Naive B cell (primary cell): ENCODE results near the gene DPH6. TPM values are rescaled to one million over a fixed set of nuclear protein-coding genes. Genes with fewer than 3 reads are reported as not detected.
"Not testable (repeated sequence)": the region's sequence is repeated elsewhere in the genome, so short reads cannot be mapped to it uniquely, and the experiment has no call there.

ENCODE experiments used
- ATAC-seq, 2 donors: fragments of 150-1000 bp; cut with Tn5 transposase; 2 replicates each; pipeline ENCODE4 v1.10.0; 2021; ENCODE audit warnings: low read depth in 2 of 2, mild to moderate bottlenecking in 2 of 2, moderate library complexity in 2 of 2
- DNase-seq: peaks from one replicate; pipeline ENCODE4 v3.0.0; 2022
- H3K27ac Mint-ChIP-seq, 6 donors: one replicate each; pipeline ENCODE4 v1.8.0; 2020 to 2022; ENCODE audit warnings: mild to moderate bottlenecking in 6 of 6, mixed read lengths in 6 of 6, moderate library complexity in 5 of 6, inconsistent platforms in 2 of 6
- H3K27me3 Mint-ChIP-seq, 3 donors: one replicate each; pipeline ENCODE4 v1.8.0; 2021 to 2022; ENCODE audit warnings: mixed read lengths in 3 of 3, mild to moderate bottlenecking in 1 of 3
- H3K36me3 Mint-ChIP-seq, 2 donors: one replicate each; pipeline ENCODE4 v1.8.0; 2020 to 2022; ENCODE audit warnings: mixed read lengths in 2 of 2, inconsistent platforms in 1 of 2, mild to moderate bottlenecking in 1 of 2
- H3K4me1 Mint-ChIP-seq, 3 donors: one replicate each; pipeline ENCODE4 v1.8.0; 2020 to 2022; ENCODE audit warnings: mixed read lengths in 3 of 3, inconsistent platforms in 1 of 3, mild to moderate bottlenecking in 1 of 3, moderate library complexity in 1 of 3
- H3K4me3 Mint-ChIP-seq, 8 donors: one replicate each; pipeline ENCODE4 v1.8.0; 2020 to 2022; ENCODE audit warnings: mild to moderate bottlenecking in 8 of 8, mixed read lengths in 8 of 8, moderate library complexity in 8 of 8, inconsistent platforms in 2 of 8
- H3K9me3 Mint-ChIP-seq, 7 donors: one replicate each; pipeline ENCODE4 v1.8.0; 2020 to 2022; ENCODE audit warnings: mixed read lengths in 7 of 7, mild to moderate bottlenecking in 5 of 7, inconsistent platforms in 2 of 7, moderate library complexity in 1 of 7
- polyA plus RNA-seq, 6 donors: library from polyadenylated mRNA; unstranded; fragments of 300-500 nt; fragmentation: Illumina TruSeq; gene quantifications; one replicate each; pipeline ENCODE4 v1.2.3, GENCODE V29; 2021; ENCODE audit warnings: low read depth in 6 of 6

Gene DPH6
- polyA plus RNA-seq, 6 donors from 2014 or later, result 14.1 to 31.0 (median 22.3) TPM

DNA sequence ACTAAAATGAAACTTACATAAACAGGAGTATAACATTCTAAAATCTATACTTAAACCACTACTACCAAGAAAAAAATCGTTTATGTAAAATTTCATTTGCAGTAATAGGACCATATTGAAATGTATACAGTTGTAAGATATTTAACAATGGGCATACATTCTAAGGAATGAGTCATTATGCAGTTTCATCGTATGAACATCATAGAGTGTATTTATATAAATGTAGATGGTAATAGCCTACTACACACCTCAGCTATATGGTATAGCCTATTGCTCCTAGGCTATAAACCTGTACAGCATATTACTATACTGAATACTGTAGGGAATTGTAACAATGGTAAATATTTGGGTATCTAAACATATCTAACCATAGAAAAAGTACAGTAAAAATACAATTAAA lies 79.5 kb downstream of the DPH6 start:
- Mint-ChIP-seq H3K27ac (no peak overlapping the region), H3K4me3 (no peak overlapping the region), H3K36me3 (peaks cover 17 to 25% of the 10 kb centered on the region in 2 donors), H3K9me3 (peaks cover 0 to 2% (median 0%) of the 10 kb centered on the region in 7 donors), H3K4me1 (no peaks in the 10 kb centered on the region), H3K27me3 (no peaks in the 10 kb centered on the region)
- DNase-seq (no peak), ATAC-seq (no peak)

DNA sequence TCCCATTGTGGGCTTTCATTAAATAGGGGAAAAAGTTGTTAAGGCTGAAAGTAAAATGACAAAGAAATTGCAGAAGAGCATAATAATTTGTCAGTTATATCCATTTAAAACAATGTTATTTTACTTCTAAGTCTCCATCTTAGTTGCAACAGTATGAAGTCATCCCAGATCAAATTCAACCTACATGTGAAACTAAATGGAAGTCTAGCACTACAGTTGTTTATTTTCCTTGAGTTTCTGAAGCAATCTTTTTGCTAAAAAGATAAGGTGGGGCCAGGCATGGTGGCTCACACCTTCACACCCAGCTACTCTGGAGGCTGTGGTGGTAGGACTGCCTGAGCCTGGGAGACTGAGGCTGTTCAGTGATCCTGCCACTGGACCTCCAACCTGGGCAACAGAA lies 80.2 kb downstream of the DPH6 start:
- Mint-ChIP-seq H3K27ac (no peak overlapping the region), H3K27me3 (no peaks in the 10 kb centered on the region), H3K4me3 (no peak overlapping the region), H3K9me3 (peaks cover 0 to 2% (median 0%) of the 10 kb centered on the region in 7 donors), H3K36me3 (peaks cover 17 to 25% of the 10 kb centered on the region in 2 donors), H3K4me1 (no peaks in the 10 kb centered on the region)
- DNase-seq (no peak), ATAC-seq (no peak)

DNA sequence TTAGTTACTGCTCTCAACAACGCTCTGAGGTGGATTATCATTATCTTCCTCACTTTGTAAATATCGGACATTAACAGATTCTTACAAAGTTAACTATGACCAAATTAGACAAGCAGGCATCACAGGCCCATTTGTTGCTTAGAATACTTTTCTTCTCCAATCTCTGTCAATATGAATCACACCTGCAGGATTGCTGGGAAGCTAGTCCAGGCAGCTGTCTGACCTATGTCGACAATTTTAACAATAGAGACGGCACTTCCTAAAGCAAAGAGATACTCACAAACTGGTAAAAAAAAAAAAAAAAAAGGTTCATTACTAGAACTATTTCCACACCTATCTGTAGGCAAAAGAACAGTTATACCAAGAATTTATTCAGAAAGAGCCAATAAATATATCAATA lies 85.3 kb downstream of the DPH6 start:
- Mint-ChIP-seq H3K9me3 (no peaks in the 10 kb centered on the region), H3K4me3 (no peak overlapping the region), H3K27me3 (no peaks in the 10 kb centered on the region), H3K36me3 (no peaks in the 10 kb centered on the region), H3K27ac (peak overlapping the region in 1 of 6 donors; percentile 17), H3K4me1 (no peaks in the 10 kb centered on the region)
- ATAC-seq (no peak), DNase-seq (no peak)

DNA sequence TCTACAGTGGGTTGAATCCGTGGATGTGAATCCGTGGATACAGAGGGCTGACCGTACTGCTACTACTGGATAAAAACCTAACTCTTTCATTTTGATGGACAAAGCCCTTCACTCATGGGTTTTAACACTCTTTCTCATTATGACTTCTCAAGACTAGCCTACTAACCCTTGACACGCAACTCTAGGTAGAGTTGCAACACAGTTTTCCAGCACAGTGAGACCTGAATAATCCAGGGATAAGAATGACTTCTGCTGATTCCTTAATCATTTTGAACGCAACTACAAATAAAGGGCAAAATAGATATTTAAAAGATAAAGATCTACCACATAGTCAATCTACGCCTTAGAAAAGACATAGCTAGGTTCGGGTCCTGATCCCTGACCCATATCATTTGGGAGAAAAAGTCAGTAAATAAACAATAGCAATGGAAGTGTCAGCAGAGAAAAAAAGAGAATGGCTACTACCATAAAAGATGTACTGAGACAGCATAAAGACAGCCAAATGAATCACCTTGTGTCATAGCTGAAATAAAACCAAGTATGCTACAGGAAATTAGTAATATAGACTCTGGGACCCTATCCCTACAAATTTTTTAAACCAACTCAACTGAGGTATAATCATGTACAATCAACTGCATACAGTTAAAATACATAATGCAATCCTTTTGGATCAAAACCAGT lies 87.6 kb downstream of the DPH6 start:
- no peaks in the 10 kb centered on the region for H3K9me3 Mint-ChIP-seq
- no peak for DNase-seq
- no peak for ATAC-seq
- no peak overlapping the region for H3K27ac Mint-ChIP-seq
- H3K4me3 Mint-ChIP-seq, result no peak overlapping the region
- H3K36me3 Mint-ChIP-seq, result no peaks in the 10 kb centered on the region
- H3K4me1 Mint-ChIP-seq, result no peaks in the 10 kb centered on the region
- no peaks in the 10 kb centered on the region for H3K27me3 Mint-ChIP-seq

DNA sequence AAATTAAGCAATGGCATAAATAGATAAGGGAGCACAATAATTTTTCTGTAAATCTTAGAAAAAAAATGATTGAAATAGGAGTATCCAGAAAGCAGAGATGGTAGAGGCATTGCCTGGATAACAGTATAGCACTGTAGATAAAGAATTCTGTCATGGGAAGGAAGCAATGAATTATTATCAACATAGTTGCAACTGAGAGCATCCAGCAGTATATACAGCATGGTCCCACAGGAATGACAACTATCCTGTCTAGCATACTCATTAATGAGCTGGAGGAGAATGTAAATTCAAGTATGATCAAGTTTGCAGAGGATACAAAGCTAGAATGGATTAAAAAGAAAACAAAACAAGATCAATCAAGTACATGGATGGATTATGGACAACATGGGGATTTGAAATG lies 90.8 kb downstream of the DPH6 start:
- Mint-ChIP-seq H3K27me3 (no peaks in the 10 kb centered on the region), H3K4me1 (no peaks in the 10 kb centered on the region), H3K9me3 (no peaks in the 10 kb centered on the region), H3K4me3 (no peak overlapping the region), H3K27ac (no peak overlapping the region), H3K36me3 (peaks cover 0 to 5% of the 10 kb centered on the region in 2 donors)
- no peak for DNase-seq
- ATAC-seq, result no peak

DNA sequence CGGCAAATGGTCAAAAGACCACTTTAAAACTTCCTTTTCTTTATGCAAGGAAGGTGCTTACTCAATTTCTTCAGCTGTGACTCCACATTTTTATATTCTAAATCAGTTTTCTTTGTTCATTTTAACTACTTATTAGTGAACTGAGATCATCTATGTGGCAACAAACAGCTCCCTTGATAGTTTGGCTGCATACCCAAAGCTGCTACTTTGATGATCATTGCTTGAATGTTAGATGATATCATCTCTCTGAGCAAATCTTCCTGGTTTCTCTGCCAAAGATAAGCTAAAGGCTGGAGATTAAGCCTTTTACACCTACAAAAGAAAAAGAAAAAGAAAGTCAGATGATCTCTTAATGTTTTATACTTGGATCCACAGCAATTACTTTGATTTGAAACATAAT lies 95.5 kb downstream of the DPH6 start:
- Mint-ChIP-seq H3K36me3 (peaks cover 0 to 26% of the 10 kb centered on the region in 2 donors), H3K9me3 (no peaks in the 10 kb centered on the region), H3K4me3 (no peak overlapping the region), H3K4me1 (no peaks in the 10 kb centered on the region), H3K27me3 (no peaks in the 10 kb centered on the region), H3K27ac (no peak overlapping the region)
- DNase-seq, result no peak
- ATAC-seq, result no peak

DNA sequence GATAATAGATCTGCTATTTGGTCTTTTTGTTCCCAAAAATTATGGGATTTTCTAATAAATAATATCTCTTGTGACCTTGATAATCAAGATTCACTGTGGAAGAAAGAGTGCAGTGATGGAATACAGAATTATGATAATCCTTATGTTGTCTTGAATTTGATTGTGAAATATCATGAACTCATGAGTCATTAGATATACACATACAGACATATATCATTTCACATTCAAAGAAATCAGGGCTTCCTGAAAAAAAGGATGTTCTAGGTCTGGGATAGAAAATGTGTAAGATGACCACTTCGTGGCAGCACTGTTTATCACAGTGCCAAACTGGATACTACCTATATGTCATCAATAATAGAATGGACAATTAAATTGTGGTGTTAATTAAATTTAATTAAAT lies 97.7 kb downstream of the DPH6 start:
- no peak overlapping the region for H3K4me3 Mint-ChIP-seq
- H3K9me3 Mint-ChIP-seq, result no peaks in the 10 kb centered on the region
- H3K4me1 Mint-ChIP-seq, result no peaks in the 10 kb centered on the region
- no peaks in the 10 kb centered on the region for H3K27me3 Mint-ChIP-seq
- no peak overlapping the region for H3K27ac Mint-ChIP-seq
- DNase-seq (no peak), ATAC-seq (no peak)
- H3K36me3 Mint-ChIP-seq, result peaks cover 0 to 26% of the 10 kb centered on the region in 2 donors

DNA sequence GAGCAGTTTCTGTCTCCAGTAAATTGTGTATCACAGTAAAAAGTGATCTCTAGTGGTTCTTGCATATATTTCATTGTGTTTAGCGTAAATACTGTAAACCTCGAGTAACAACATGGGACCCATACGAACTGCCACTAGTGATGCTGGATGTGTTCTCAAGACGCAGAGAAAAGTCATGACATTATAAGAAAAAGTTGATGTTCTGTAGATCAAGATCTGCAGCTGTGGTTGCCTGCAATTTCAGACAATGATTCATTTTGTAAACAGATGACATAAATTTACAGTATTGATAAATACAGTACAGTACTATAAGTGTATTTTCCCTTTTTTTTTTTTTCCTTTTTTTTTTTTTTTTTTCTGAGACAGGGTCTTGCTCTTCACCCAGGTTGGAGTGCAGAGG lies 100.1 kb downstream of the DPH6 start:
- no peaks in the 10 kb centered on the region for H3K27me3 Mint-ChIP-seq
- peaks cover 0 to 5% (median 0%) of the 10 kb centered on the region in 7 donors for H3K9me3 Mint-ChIP-seq
- no peaks in the 10 kb centered on the region for H3K4me1 Mint-ChIP-seq
- H3K36me3 Mint-ChIP-seq, result peaks cover 8 to 21% of the 10 kb centered on the region in 2 donors
- H3K4me3 Mint-ChIP-seq, result no peak overlapping the region
- no peak for DNase-seq
- H3K27ac Mint-ChIP-seq, result no peak overlapping the region
- ATAC-seq, result no peak

DNA sequence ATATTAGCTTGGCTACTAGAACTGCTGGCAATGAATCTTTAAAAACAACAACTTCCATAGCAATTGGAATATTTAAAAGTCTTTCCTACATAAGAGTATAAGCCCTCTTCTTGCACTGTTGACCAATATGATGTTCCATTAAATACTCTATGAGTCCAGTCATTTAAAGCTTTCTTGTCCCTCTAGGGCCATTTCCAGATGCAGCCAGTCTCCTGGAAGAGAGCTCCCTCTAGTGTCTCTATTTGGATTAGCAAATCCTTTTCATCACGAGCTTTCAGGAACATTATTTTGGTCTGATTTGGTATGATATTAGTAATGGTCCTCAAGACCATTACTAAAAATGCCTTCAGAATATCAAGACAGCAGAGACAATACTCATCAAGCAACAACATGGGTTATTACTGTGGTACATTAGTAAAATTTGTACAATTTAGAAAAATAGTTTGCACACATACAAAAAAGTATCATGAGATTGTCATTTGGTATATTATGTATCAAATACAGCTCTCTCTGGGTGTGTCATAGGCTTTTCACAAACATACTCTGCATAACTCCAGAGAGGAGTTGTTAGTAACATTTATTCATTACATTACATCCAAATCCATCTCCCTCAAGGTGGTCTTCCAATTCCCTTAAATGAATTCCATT lies 101.3 kb downstream of the DPH6 start:
- H3K36me3 Mint-ChIP-seq, result peaks cover 8 to 21% of the 10 kb centered on the region in 2 donors
- H3K9me3 Mint-ChIP-seq, result peaks cover 0 to 8% (median 0%) of the 10 kb centered on the region in 7 donors
- peak overlapping the region in 1 of 6 donors; percentile 55 for H3K27ac Mint-ChIP-seq
- no peaks in the 10 kb centered on the region for H3K27me3 Mint-ChIP-seq
- no peak for ATAC-seq
- H3K4me1 Mint-ChIP-seq, result no peaks in the 10 kb centered on the region
- H3K4me3 Mint-ChIP-seq, result no peak overlapping the region
- DNase-seq, result no peak

DNA sequence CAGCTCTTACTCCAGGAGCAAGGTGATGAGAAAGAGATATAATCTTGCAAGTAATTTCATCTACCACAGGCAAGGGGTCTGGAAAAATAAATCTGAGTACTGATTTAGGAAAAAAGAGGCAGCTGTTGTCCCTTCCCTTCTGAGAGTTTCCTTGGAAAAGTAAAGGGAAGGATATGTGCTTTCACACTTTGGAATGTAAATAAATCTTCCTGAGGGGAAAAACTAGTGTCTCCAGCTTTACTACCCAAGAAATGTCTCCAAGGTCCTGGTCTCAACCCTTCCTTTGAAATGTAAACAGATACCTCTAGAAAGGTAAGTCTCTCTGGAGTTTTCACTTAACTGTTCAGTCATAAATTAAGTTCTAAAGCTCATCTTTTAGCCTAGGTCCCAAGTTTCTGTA lies 102.6 kb downstream of the DPH6 start:
- no peak overlapping the region for H3K27ac Mint-ChIP-seq
- ATAC-seq, result no peak
- H3K4me3 Mint-ChIP-seq, result no peak overlapping the region
- H3K36me3 Mint-ChIP-seq, result peaks cover 8 to 15% of the 10 kb centered on the region in 2 donors
- DNase-seq, result no peak
- peaks cover 0 to 8% (median 0%) of the 10 kb centered on the region in 7 donors for H3K9me3 Mint-ChIP-seq
- H3K4me1 Mint-ChIP-seq, result no peaks in the 10 kb centered on the region
- H3K27me3 Mint-ChIP-seq, result no peaks in the 10 kb centered on the region

DNA sequence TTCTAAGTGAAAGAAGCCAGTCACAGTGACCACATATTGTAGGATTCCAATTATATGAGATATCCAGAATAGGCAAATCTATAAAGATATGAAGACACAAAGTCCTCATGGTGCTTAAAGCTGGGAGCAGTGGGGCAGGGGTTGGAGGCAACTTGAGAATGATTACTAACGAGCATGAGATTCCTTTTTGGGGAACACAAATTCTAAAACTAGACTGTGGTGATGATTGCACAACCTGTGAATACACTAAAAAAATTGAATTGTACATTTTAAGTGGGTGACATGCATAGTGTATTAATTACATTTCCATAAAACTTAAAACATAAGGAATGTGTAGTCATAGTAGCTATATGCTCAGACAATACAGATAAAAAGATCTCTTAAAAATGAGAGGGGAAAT lies 103.2 kb downstream of the DPH6 start:
- Mint-ChIP-seq H3K36me3 (peaks cover 8 to 15% of the 10 kb centered on the region in 2 donors), H3K4me1 (no peaks in the 10 kb centered on the region), H3K27ac (peak overlapping the region in 1 of 6 donors; percentile 17), H3K27me3 (no peaks in the 10 kb centered on the region), H3K9me3 (peaks cover 0 to 8% (median 0%) of the 10 kb centered on the region in 7 donors), H3K4me3 (no peak overlapping the region)
- ATAC-seq, result no peak
- no peak for DNase-seq

DNA sequence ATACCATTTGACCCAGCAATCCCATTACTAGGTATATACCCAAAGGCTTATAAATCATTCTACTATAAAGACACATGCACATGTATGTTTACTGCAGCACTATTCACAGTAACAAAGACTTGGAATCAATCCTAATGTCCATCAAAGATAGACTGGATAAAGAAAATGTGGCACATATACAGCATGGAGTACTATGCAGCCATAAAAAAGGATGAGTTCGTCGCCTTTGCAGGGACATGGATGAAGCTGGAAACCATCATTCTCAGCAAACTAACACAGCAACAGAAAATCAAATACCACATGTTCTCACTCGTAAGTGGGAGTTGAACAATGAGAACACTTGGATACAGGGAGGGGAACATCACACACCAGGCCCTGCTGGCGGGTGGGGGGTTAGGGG lies 104.7 kb downstream of the DPH6 start:
- H3K27ac Mint-ChIP-seq, H3K4me3 Mint-ChIP-seq, H3K9me3 Mint-ChIP-seq, H3K27me3 Mint-ChIP-seq, DNase-seq, H3K4me1 Mint-ChIP-seq, ATAC-seq: not testable (repeated sequence)
- peaks cover 8 to 19% of the 10 kb centered on the region in 2 donors for H3K36me3 Mint-ChIP-seq

DNA sequence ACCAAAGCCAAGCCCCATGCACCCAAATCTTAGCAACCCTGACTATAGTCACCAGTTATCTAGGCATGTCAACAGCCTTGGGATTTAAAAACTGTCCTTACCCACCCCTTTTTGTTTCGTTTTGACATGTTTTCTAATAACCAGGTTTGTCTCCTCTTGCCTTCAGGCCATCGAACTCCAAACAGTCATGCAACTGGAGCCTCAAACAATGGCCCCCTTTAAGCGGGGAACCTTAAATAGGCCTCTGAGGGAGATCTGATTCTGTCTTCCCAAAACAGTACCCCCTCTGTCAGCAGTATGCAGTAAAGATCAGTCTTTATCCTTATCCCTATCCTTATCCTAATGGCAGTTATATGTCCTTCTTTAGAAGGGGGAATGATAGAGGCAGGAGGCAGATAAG lies 105.7 kb downstream of the DPH6 start:
- Mint-ChIP-seq H3K27me3 (no peaks in the 10 kb centered on the region), H3K36me3 (peaks cover 8 to 19% of the 10 kb centered on the region in 2 donors), H3K4me1 (no peaks in the 10 kb centered on the region), H3K9me3 (peaks cover 0 to 8% (median 2%) of the 10 kb centered on the region in 7 donors), H3K4me3 (no peak overlapping the region), H3K27ac (peak overlapping the region in 1 of 6 donors; percentile 76)
- DNase-seq, result no peak
- ATAC-seq, result no peak

DNA sequence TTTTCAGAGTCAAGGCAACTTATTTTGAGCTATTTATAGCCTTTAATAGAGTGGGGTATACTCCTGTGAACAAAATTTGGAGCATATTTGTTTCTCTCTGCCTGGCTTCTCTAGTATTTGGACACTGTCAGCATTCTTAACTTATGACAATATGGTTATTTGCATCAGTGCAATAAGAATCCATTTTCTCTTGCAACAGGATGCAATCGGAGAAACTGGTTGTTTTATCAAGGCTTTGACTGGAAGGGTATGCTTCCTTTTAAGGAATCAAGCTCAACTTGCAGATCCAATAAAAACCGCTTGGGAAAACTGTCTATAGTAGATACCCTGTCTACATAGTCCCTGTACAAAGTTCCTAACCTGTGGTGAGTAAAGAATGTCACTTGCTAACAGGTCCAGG lies 106.7 kb downstream of the DPH6 start:
- peaks cover 0 to 8% (median 2%) of the 10 kb centered on the region in 7 donors for H3K9me3 Mint-ChIP-seq
- H3K4me3 Mint-ChIP-seq, result no peak overlapping the region
- no peak overlapping the region for H3K27ac Mint-ChIP-seq
- H3K36me3 Mint-ChIP-seq, result peaks cover 8 to 19% of the 10 kb centered on the region in 2 donors
- DNase-seq, result no peak
- H3K27me3 Mint-ChIP-seq, result no peaks in the 10 kb centered on the region
- no peak for ATAC-seq
- no peaks in the 10 kb centered on the region for H3K4me1 Mint-ChIP-seq
